ENCODE measurements around the gene AGER.
"Not testable (repeated sequence)": the region's sequence is repeated elsewhere in the genome, so short reads cannot be mapped to it uniquely, and the experiment has no call there.

DNA sequence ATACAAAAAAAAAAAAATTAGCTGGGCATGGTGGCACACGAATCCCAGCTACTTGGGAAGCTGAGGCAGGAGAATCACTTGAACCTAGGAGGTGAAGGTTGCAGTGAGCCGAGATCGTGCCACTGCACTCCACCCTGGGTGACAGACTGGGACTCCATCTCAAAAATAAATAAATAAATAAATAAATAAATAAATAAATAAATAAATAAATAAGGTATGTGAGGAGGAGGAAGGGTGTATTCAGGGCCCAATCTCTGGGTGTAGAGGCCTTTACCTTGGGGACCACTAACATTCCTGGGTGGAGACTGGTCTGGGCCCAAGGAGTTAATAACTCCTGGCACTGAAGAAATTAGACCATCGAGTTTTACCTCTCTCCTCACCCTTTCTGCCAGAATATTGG is 27.4 kb upstream of the AGER start:
- TF ChIP-seq EP300, POLR2A (IDR thresholded peaks at IDR 0.05): not testable (repeated sequence)
- TF ChIP-seq, protein P1, sequence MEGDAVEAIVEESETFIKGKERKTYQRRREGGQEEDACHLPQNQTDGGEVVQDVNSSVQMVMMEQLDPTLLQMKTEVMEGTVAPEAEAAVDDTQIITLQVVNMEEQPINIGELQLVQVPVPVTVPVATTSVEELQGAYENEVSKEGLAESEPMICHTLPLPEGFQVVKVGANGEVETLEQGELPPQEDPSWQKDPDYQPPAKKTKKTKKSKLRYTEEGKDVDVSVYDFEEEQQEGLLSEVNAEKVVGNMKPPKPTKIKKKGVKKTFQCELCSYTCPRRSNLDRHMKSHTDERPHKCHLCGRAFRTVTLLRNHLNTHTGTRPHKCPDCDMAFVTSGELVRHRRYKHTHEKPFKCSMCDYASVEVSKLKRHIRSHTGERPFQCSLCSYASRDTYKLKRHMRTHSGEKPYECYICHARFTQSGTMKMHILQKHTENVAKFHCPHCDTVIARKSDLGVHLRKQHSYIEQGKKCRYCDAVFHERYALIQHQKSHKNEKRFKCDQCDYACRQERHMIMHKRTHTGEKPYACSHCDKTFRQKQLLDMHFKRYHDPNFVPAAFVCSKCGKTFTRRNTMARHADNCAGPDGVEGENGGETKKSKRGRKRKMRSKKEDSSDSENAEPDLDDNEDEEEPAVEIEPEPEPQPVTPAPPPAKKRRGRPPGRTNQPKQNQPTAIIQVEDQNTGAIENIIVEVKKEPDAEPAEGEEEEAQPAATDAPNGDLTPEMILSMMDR (IDR thresholded peaks at IDR 0.05): not testable (repeated sequence)
